LNCaP clone FGC (cell line): ENCODE measurements around the gene BTN1A1.

Experiments
- DNase-seq: peaks from one replicate; pipeline ENCODE4 v3.0.0-alpha.2; 2011; ENCODE audit warnings: low read depth
- H3K4me3 ChIP-seq: 2 replicates; pipeline ENCODE4 v1.5.1; 2011; ENCODE audit warnings: mild to moderate bottlenecking, low read depth, low read length, control low read depth
- CTCF ChIP-seq: IDR thresholded peaks from 2 replicates; pipeline ENCODE4 v1.5.1; 2012; ENCODE audit warnings: mild to moderate bottlenecking; ENCODE audit not compliant: control insufficient read depth, insufficient read depth; ENCODE audit errors: extremely low read depth

BTN1A1 gene

GRCh38 chr6:26550250-26550993, 50.3 kb downstream of the BTN1A1 start:
- no peak overlapping the region for H3K4me3 ChIP-seq
- TF ChIP-seq CTCF, result no peak
- no peak for DNase-seq

GRCh38 chr6:26552205-26552604, 52.1 kb downstream of the BTN1A1 start:
- H3K4me3 ChIP-seq, result no peak overlapping the region
- no peak for TF ChIP-seq CTCF
- no peak for DNase-seq

GRCh38 chr6:26552640-26553188, 52.6 kb downstream of the BTN1A1 start:
- TF ChIP-seq CTCF, result no peak
- peak overlapping the region; percentile 66 for H3K4me3 ChIP-seq
- DNase-seq, result no peak

GRCh38 chr6:26553264-26553634, 53.1 kb downstream of the BTN1A1 start:
- peak overlapping the region; percentile 66 for H3K4me3 ChIP-seq
- TF ChIP-seq CTCF, result no peak
- no peak for DNase-seq

GRCh38 chr6:26553635-26554446, 53.7 kb downstream of the BTN1A1 start:
- DNase-seq, result peak; percentile 78
- no peak for TF ChIP-seq CTCF

GRCh38 chr6:26554447-26554696, 54.3 kb downstream of the BTN1A1 start:
- no peak for DNase-seq
- TF ChIP-seq CTCF, result no peak

More at GRCh38 chr6:26553635-26554446, 53.7 kb downstream of the BTN1A1 start:
- peak overlapping the region; percentile 66 for H3K4me3 ChIP-seq

More at GRCh38 chr6:26554447-26554696, 54.3 kb downstream of the BTN1A1 start:
- H3K4me3 ChIP-seq, result peak overlapping the region; percentile 66
